Measurements from ENCODE around the gene SCD. TPM values are rescaled to one million over a fixed set of nuclear protein-coding genes. Genes with fewer than 3 reads are reported as not detected.
A peak's percentile ranks its signal among the peaks of the same experiment; 100 is the strongest.

Gene SCD
- total and polyA plus RNA-seq, 2 experiments from 2014 or later = 282 to 589 TPM

DNA sequence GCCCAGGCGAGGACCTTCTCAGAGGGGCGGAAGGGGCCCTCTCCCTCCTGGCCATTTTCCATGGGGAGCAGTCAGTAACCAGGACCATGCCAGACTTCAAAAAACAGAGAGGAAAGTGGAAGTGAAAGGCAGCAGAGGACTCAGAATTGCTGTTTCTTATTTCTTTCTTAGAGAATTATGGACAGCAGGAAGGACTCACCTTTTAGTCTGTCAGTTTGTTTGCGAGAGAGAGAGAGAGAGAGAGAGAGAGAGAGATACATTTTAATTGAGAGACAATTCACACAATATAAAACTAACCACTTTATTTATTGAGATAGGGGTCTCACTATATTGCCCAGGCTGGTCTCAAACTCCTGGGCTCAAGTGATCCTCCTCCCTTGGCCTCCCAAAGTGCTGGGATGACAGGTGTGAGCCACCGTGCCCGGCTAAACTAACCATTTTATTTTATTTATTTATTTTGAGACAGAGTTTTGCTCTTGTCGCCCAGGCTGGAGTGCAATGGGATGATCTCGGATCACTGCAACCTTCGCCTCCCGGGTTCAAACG lies 24.5 kb downstream of the SCD start:
- Histone ChIP-seq H3K36me3 (replicated peaks; ENCODE audit: insufficient read depth, low read depth) (no peaks in the 10 kb centered on the region), H3K9me3 (ENCODE audit: low read depth) (no peaks in the 10 kb centered on the region), H2AFZ (peak overlapping the region; percentile 24), H3K4me2 (peak overlapping the region; percentile 24), H3K9me2 (replicated peaks; ENCODE audit: insufficient read depth) (no peaks in the 10 kb centered on the region), H3K27me3 (no peaks in the 10 kb centered on the region), H3K4me1 (ENCODE audit: insufficient read depth) (peaks cover 45% of the 10 kb centered on the region), H3K27ac (peak overlapping the region; percentile 97), H4K20me1 (ENCODE audit: insufficient read depth, poor library complexity, severe bottlenecking) (no peaks in the 10 kb centered on the region), H3K4me3 (no peak overlapping the region), H3K79me2 (peaks cover 12% of the 10 kb centered on the region)
- WGBS (ENCODE audit: low lambda C conversion rate, missing lambda C conversion rate) = 80% methylated on average over 10 of the region's 10 CpGs
- TF ChIP-seq EZH2phosphoT487 (IDR thresholded peaks at IDR 0.05; ENCODE audit: low read depth, severe bottlenecking, unreplicated experiment) = no peak
- no peak for TF ChIP-seq EZH2 (IDR thresholded peaks at IDR 0.05; ENCODE audit: borderline replicate concordance)
- TF ChIP-seq, protein P1, sequence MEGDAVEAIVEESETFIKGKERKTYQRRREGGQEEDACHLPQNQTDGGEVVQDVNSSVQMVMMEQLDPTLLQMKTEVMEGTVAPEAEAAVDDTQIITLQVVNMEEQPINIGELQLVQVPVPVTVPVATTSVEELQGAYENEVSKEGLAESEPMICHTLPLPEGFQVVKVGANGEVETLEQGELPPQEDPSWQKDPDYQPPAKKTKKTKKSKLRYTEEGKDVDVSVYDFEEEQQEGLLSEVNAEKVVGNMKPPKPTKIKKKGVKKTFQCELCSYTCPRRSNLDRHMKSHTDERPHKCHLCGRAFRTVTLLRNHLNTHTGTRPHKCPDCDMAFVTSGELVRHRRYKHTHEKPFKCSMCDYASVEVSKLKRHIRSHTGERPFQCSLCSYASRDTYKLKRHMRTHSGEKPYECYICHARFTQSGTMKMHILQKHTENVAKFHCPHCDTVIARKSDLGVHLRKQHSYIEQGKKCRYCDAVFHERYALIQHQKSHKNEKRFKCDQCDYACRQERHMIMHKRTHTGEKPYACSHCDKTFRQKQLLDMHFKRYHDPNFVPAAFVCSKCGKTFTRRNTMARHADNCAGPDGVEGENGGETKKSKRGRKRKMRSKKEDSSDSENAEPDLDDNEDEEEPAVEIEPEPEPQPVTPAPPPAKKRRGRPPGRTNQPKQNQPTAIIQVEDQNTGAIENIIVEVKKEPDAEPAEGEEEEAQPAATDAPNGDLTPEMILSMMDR (IDR thresholded peaks at IDR 0.05; ENCODE audit: poor library complexity) = no peak
- no peak for DNase-seq (ENCODE audit: low spot score)

DNA sequence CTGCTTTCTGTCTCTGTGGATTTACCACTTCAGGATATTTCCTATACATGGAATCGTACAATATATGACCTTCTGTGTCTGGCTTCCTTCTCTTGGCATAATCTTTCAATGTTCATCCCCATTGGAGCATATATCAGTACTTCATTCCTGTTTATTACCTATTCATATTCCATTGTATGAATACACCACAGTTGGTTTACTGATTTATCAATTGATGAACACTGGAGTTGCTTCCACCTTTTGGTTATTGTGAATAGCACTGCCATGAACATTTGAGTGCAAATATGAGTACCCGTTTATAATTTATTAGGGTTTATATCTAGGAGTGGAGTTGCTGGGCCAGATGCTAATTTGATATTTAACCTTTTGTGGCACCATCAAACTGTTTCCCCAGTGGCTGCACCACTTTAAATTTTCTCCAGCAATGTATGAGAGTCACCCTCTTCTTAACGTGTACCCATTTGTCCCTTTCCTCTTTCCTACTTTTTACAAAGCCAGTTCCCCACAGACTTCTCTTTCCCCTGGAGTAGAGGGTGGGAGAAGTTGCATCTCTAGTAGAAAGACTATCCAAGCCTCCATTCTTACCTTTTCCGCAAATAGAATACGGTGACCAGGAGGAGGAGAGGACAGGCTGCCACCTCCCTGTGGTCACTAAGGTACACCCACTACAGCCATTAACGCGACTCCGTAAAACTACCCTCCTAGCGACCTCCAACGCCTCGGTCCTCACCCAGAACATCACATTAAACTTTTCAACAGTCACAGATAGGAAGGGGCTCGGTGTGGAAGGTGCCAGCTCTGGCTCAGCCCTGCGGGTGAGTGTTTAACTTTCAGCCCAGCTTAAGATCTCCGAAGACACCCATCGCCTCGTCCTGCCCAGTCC lies 25.6 kb downstream of the SCD start:
- H3K4me2 ChIP-seq = peak overlapping the region; percentile 71
- H4K20me1 ChIP-seq (ENCODE audit: insufficient read depth, poor library complexity, severe bottlenecking) = no peaks in the 10 kb centered on the region
- WGBS (ENCODE audit: low lambda C conversion rate, missing lambda C conversion rate) = 18% methylated on average over 16 of the region's 16 CpGs
- peak overlapping the region; percentile 97 for H3K27ac ChIP-seq
- H3K9me2 ChIP-seq (replicated peaks; ENCODE audit: insufficient read depth) = no peaks in the 10 kb centered on the region
- DNase-seq (ENCODE audit: low spot score) = no peak
- H3K9me3 ChIP-seq (ENCODE audit: low read depth) = no peaks in the 10 kb centered on the region
- no peaks in the 10 kb centered on the region for H3K27me3 ChIP-seq
- H3K79me2 ChIP-seq = peaks cover 13% of the 10 kb centered on the region
- no peaks in the 10 kb centered on the region for H3K36me3 ChIP-seq (replicated peaks; ENCODE audit: insufficient read depth, low read depth)
- H3K4me1 ChIP-seq (ENCODE audit: insufficient read depth) = peaks cover 46% of the 10 kb centered on the region
- no peak overlapping the region for H3K4me3 ChIP-seq
- peak overlapping the region; percentile 18 for H2AFZ ChIP-seq
- no peak for TF ChIP-seq EZH2 (IDR thresholded peaks at IDR 0.05; ENCODE audit: borderline replicate concordance)
- TF ChIP-seq, protein P1 (IDR thresholded peaks at IDR 0.05; ENCODE audit: poor library complexity) = no peak
- TF ChIP-seq EZH2phosphoT487 (IDR thresholded peaks at IDR 0.05; ENCODE audit: low read depth, severe bottlenecking, unreplicated experiment) = no peak

DNA sequence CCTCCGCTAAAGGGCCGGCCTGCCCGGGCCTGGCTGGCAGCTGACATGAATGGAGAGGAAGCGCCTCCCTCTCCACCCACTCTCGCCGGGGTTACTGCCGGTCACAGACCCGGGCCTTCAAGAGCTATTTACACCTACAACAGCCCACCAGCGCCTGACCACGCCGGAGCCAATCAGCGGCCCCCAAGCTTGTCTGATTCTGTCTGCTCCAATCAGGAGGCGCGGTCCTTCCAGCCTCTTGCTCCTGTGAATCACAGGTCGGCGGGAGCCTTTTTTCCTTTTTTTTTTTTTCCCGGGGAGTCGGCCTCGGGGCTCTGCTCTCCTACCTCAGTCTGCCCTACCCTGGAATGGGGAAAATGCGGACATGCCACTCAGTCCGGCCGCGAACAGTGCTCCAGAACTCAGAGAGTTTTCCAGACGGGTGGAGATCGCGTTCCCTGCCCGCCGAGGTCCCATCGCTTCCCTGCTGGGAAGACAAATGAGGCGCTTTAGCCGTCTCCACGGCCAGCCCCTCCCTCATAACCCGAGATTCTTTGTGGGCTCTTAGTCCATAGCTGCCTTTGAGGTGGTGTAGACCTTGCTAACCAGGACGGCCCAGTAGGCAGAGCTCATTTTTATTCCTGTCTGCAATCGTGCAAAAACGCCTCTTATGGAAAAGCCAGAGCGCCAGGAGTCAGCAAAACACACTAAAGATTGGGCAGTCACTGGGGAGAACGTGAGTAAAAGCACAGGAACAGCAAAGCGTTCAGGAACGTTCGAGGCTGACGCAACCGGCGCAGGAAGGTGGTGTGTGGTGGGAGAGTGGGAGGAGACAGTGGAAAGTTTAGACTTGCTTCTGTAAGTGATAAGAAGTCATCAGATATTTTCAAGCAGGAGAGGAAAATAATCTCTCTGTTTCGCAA lies 26.5 kb downstream of the SCD start:
- peak overlapping the region; percentile 76 for H3K4me2 ChIP-seq
- peak overlapping the region; percentile 97 for H3K27ac ChIP-seq
- H3K4me3 ChIP-seq = peak overlapping the region; percentile 1
- no peaks in the 10 kb centered on the region for H3K27me3 ChIP-seq
- no peaks in the 10 kb centered on the region for H4K20me1 ChIP-seq (ENCODE audit: insufficient read depth, poor library complexity, severe bottlenecking)
- peak; percentile 99 for DNase-seq (ENCODE audit: low spot score)
- H3K4me1 ChIP-seq (ENCODE audit: insufficient read depth) = peaks cover 46% of the 10 kb centered on the region
- TF ChIP-seq EZH2phosphoT487 (IDR thresholded peaks at IDR 0.05; ENCODE audit: low read depth, severe bottlenecking, unreplicated experiment) (no peak), EZH2 (IDR thresholded peaks at IDR 0.05; ENCODE audit: borderline replicate concordance) (no peak)
- TF ChIP-seq, protein P1 (IDR thresholded peaks at IDR 0.05; ENCODE audit: poor library complexity) = no peak
- H3K79me2 ChIP-seq = peaks cover 13% of the 10 kb centered on the region
- no peaks in the 10 kb centered on the region for H3K9me3 ChIP-seq (ENCODE audit: low read depth)
- no peaks in the 10 kb centered on the region for H3K36me3 ChIP-seq (replicated peaks; ENCODE audit: insufficient read depth, low read depth)
- WGBS (ENCODE audit: low lambda C conversion rate, missing lambda C conversion rate) = under 1% methylated on average over 44 of the region's 45 CpGs
- no peak overlapping the region for H2AFZ ChIP-seq
- no peaks in the 10 kb centered on the region for H3K9me2 ChIP-seq (replicated peaks; ENCODE audit: insufficient read depth)

Data from hepatocyte (in vitro differentiated cells).